ENCODE measurements around the gene PCDHGA7.
"Not testable (repeated sequence)": the region's sequence is repeated elsewhere in the genome, so short reads cannot be mapped to it uniquely, and the experiment has no call there.

Gene PCDHGA7

DNA sequence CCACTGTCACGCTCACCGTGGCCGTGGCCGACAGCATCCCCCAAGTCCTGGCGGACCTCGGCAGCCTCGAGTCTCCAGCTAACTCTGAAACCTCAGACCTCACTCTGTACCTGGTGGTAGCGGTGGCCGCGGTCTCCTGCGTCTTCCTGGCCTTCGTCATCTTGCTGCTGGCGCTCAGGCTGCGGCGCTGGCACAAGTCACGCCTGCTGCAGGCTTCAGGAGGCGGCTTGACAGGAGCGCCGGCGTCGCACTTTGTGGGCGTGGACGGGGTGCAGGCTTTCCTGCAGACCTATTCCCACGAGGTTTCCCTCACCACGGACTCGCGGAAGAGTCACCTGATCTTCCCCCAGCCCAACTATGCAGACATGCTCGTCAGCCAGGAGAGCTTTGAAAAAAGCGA is 50.2 kb downstream of the PCDHGA7 start:
- DNase-seq, result not testable (repeated sequence)

DNA sequence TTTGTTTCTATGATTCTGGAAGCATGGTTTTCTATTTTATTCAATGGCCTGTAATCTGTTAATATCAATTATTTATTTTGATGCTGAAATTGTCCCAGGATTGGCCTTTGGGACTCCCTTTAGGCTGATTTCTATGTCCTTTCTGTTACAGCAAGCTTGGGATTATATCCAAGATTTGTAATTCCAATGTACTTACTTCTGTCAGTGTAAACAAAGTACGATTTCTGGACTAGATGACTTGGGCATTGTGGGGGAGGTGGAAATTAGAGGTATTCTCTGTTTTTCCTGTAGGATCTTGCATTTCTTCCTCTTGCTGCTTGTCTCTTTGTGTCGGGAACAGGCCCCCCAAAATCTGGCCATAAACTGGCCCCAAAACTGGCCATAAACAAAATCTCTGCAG is 51.5 kb downstream of the PCDHGA7 start:
- DNase-seq, result no peak
